Measurements from ENCODE around the gene NPAP1. TPM values are rescaled to one million over a fixed set of nuclear protein-coding genes. Genes with fewer than 3 reads are reported as not detected.

Gene NPAP1
- total RNA-seq, 1 experiment from 2014 or later = 0.07 TPM

DNA sequence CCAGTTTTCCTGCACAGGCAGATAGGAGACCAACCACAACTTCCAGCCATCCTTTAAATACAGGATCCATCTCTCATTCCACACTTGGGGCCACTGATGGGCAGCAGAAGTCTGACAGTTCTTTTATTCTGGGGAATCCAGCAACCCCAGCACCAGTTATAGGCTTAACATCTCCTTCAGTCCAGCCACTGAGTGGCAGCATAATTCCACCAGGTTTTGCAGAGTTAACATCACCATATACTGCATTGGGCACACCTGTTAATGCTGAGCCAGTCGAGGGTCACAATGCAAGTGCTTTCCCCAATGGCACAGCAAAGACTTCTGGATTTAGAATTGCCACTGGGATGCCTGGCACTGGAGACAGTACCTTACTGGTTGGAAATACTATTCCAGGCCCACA is 2.9 kb downstream of the NPAP1 start:
- Histone ChIP-seq H3K23ac (ENCODE audit: insufficient read length, low read depth, low read length) (no peak overlapping the region), H4K5ac (ENCODE audit: insufficient read length, low read depth, low read length) (no peak overlapping the region), H2BK12ac (ENCODE audit: insufficient read length, low read depth, low read length) (no peak overlapping the region), H3K56ac (ENCODE audit: insufficient read length, low read depth, low read length) (no peak overlapping the region), H4K20me1 (ENCODE audit: control insufficient read depth, insufficient read depth, insufficient read length) (no peaks in the 10 kb centered on the region), H3K23me2 (ENCODE audit: insufficient read length, low read depth, low read length, poor library complexity, severe bottlenecking) (no peaks in the 10 kb centered on the region), H3K9me3 (ENCODE audit: control insufficient read depth, low read depth, low read length) (peaks cover 32% of the 10 kb centered on the region), H2BK20ac (ENCODE audit: low read depth, low read length, poor library complexity, severe bottlenecking) (no peak overlapping the region), H4K91ac (ENCODE audit: insufficient read length, low read depth, low read length) (no peak overlapping the region), H3K27ac (ENCODE audit: insufficient read length, low read depth, low read length) (no peak overlapping the region), H4K8ac (replicated peaks; ENCODE audit: insufficient read length, low read depth, low read length) (no peak overlapping the region), H3K9ac (ENCODE audit: extremely low read depth, insufficient read length, low read length) (no peak overlapping the region), H3K4me1 (ENCODE audit: insufficient read depth, low read length) (0 out of 2 replicates have a peak, but pooled peaks cover 2% of the 10 kb centered on the region), H2BK5ac (ENCODE audit: insufficient read length, low read length) (no peak overlapping the region), H3K4me2 (ENCODE audit: insufficient read depth, insufficient read length, low read length) (no peak overlapping the region), H3K18ac (ENCODE audit: insufficient read length, low read depth, low read length) (no peak overlapping the region), H2AK5ac (ENCODE audit: insufficient read length, low read length) (no peak overlapping the region), H3K27me3 (ENCODE audit: insufficient read depth, low read length) (no peaks in the 10 kb centered on the region), H3K79me1 (ENCODE audit: insufficient read depth, low read depth, low read length, poor library complexity, severe bottlenecking) (no peaks in the 10 kb centered on the region), H2AFZ (ENCODE audit: low read length) (no peak overlapping the region), H2BK15ac (ENCODE audit: low read depth, low read length) (no peak overlapping the region), H2BK120ac (ENCODE audit: low read depth, low read length, poor library complexity, severe bottlenecking) (no peak overlapping the region), H3K14ac (ENCODE audit: insufficient read depth, low read length) (no peak overlapping the region), H3K79me2 (ENCODE audit: insufficient read depth, low read length) (no peaks in the 10 kb centered on the region), H3T11ph (ENCODE audit: low read length) (no peak overlapping the region), H3K4ac (ENCODE audit: low read depth, low read length) (no peak overlapping the region)
- no peak for DNase-seq
- H3K27me3 Mint-ChIP-seq (ENCODE audit: low read depth) = peaks cover 5% of the 10 kb centered on the region; the same call in 1 of the 2 replicates
- no peak overlapping the region for H3K4me3 Mint-ChIP-seq
- peaks cover 3 to 10% of the 10 kb centered on the region in 2 experiments; a peak in 2 of 4 replicates for H3K4me1 Mint-ChIP-seq
- peaks cover 61 to 66% of the 10 kb centered on the region in 2 experiments for H3K9me3 Mint-ChIP-seq
- TF ChIP-seq, protein P1, sequence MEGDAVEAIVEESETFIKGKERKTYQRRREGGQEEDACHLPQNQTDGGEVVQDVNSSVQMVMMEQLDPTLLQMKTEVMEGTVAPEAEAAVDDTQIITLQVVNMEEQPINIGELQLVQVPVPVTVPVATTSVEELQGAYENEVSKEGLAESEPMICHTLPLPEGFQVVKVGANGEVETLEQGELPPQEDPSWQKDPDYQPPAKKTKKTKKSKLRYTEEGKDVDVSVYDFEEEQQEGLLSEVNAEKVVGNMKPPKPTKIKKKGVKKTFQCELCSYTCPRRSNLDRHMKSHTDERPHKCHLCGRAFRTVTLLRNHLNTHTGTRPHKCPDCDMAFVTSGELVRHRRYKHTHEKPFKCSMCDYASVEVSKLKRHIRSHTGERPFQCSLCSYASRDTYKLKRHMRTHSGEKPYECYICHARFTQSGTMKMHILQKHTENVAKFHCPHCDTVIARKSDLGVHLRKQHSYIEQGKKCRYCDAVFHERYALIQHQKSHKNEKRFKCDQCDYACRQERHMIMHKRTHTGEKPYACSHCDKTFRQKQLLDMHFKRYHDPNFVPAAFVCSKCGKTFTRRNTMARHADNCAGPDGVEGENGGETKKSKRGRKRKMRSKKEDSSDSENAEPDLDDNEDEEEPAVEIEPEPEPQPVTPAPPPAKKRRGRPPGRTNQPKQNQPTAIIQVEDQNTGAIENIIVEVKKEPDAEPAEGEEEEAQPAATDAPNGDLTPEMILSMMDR (conservative IDR thresholded peaks at IDR 0.05) = peak; percentile 49; the same call in 2 of the 3 replicates
- H3K27ac Mint-ChIP-seq = no peak overlapping the region
- H3K36me3 Mint-ChIP-seq (ENCODE audit: insufficient read depth in 1 of 3, low read depth in 3 of 3) = peaks cover 0 to 5% (median 4%) of the 10 kb centered on the region in 3 experiments; a peak in 5 of 7 replicates
- no CpG with 5 or more reads among the region's 1 CpG for WGBS (ENCODE audit: extremely low coverage, insufficient read length, low lambda C conversion rate)
